ENCODE data around the gene FER. TPM values are rescaled to one million over a fixed set of nuclear protein-coding genes. Genes with fewer than 3 reads are reported as not detected.
"Not testable (repeated sequence)": the region's sequence is repeated elsewhere in the genome, so short reads cannot be mapped to it uniquely, and the experiment has no call there.

FER gene
- polyA plus RNA-seq (2013, experiment 1 of 2; ENCODE audit: insufficient read length) = 7.7 TPM
- polyA plus RNA-seq (2013, experiment 2 of 2; ENCODE audit: insufficient read length) = 10.6 TPM

GRCh38 chr5:108747774-108748400 lies at the start of gene FER:
Gene FER, plus strand, starts transcription at chr5:108747897. Its CDS starts 50,286 bp downstream, at chr5:108798183.
- DNase-seq = peak; percentile 76

- not testable (repeated sequence) for DNase-seq
Measured at GRCh38 chr5:108700388-108700787, 47.3 kb upstream of the FER start.

- no peak for DNase-seq
Measured at GRCh38 chr5:108700930-108701329, 46.8 kb upstream of the FER start.

- DNase-seq = no peak
Measured at GRCh38 chr5:108702546-108702945, 45.2 kb upstream of the FER start.

GRCh38 chr5:108703313-108703712 lies 44.4 kb upstream of the FER start:
- DNase-seq = no peak

- DNase-seq = no peak
Measured at GRCh38 chr5:108707141-108707540, 40.6 kb upstream of the FER start.

- no peak for DNase-seq
Measured at GRCh38 chr5:108711898-108712297, 35.8 kb upstream of the FER start.

GRCh38 chr5:108715408-108715807 lies 32.3 kb upstream of the FER start:
- no peak for DNase-seq

- DNase-seq = peak; percentile 11
Measured at GRCh38 chr5:108720391-108720790, 27.3 kb upstream of the FER start.

- DNase-seq = no peak
Measured at GRCh38 chr5:108726446-108727235, 21.1 kb upstream of the FER start.

GRCh38 chr5:108727236-108727650 lies 20.5 kb upstream of the FER start:
- no peak for DNase-seq

- DNase-seq = peak; percentile 91
Measured at GRCh38 chr5:108727651-108728565, 19.8 kb upstream of the FER start.

- DNase-seq = no peak
Measured at GRCh38 chr5:108728566-108729241, 19.0 kb upstream of the FER start.

GRCh38 chr5:108729242-108729615 lies 18.5 kb upstream of the FER start:
- DNase-seq = no peak

- DNase-seq = no peak
Measured at GRCh38 chr5:108730617-108731340, 16.9 kb upstream of the FER start.

GRCh38 chr5:108735790-108736189 lies 11.9 kb upstream of the FER start:
- no peak for DNase-seq

- DNase-seq = no peak
Measured at GRCh38 chr5:108736855-108737254, 10.8 kb upstream of the FER start.

GRCh38 chr5:108739376-108739775 lies 8.3 kb upstream of the FER start:
- no peak for DNase-seq

- DNase-seq = no peak
Measured at GRCh38 chr5:108739906-108740305, 7.8 kb upstream of the FER start.

- peak; percentile 55 for DNase-seq
Measured at GRCh38 chr5:108743319-108743718, 4.4 kb upstream of the FER start.

- no peak for DNase-seq
Measured at GRCh38 chr5:108743846-108744245, 3.9 kb upstream of the FER start.
